ENCODE measurements around the gene ICAM5. TPM values are rescaled to one million over a fixed set of nuclear protein-coding genes. Genes with fewer than 3 reads are reported as not detected.

ICAM5 gene
- total and polyA plus RNA-seq, 10 of the 15 experiments (the other 5 are each of a cell fraction or from before 2014, with no cell fraction given), result 0.14 to 4.6 (median 0.94) TPM; not detected in 2

DNA sequence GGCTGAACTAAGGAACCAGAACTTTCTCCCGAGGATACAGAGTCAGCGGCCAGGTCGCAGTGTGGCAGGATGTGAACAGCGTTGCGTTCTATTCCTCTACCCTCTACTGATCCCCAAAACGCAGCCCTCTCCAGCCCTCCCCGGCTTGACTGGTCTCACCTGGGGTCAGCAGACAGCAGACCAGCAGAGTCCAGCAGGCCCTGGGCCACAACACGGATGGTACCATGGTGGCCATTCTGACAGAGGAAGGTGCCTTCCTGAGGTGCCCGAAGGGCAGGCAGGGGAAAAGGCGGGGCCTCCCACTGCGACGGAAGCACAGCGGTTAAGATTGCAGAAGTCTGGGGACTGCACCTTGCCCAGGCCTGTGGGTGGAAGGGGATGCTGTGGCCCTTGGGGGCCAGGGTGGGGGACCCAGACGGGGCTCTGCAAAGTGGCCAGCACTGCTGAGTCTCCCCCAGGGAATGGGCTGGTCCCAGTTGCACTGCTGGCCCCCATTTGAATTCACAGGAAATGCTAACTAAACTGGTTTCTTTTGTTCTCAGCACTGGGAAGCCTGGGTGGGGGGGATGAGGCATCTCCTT, 49.7 kb downstream of the ICAM5 start, which contains the start of gene ICAM3 (continued):
- TF ChIP-seq SUPT20H (IDR thresholded peaks at IDR 0.05; ENCODE audit: borderline replicate concordance, control insufficient read depth, low read depth, low read length) (no peak), ZNF384 (IDR thresholded peaks at IDR 0.05; ENCODE audit: borderline replicate concordance, low read depth, low read length) (no peak), RAD51 (IDR thresholded peaks at IDR 0.05) (no peak), HDAC2 (IDR thresholded peaks at IDR 0.05) (no peak), PRDM15 (CRISPR knock-in tag; IDR thresholded peaks at IDR 0.05) (no peak), ZBED1 (IDR thresholded peaks at IDR 0.05; ENCODE audit: borderline replicate concordance) (no peak), SUZ12 (IDR thresholded peaks at IDR 0.05; ENCODE audit: unreplicated experiment) (no peak), YBX1 (IDR thresholded peaks at IDR 0.05) (no peak), NRF1 (conservative IDR thresholded peaks at IDR 0.05; ENCODE audit: low read depth, low read length) (0 out of 2 replicates have a peak, but pooled peaks have one; percentile 1), MTA2 (IDR thresholded peaks at IDR 0.05; ENCODE audit: low read depth) (peak; percentile 66), ATF7 (IDR thresholded peaks at IDR 0.05; ENCODE audit: low read depth) (no peak), LARP7 (IDR thresholded peaks at IDR 0.05) (peak; percentile 61), STAT1 (conservative IDR thresholded peaks at IDR 0.05) (no peak), ZNF687 (IDR thresholded peaks at IDR 0.05) (peak; percentile 50; the same call in 1 of the 2 replicates), YY1 (IDR thresholded peaks at IDR 0.05; ENCODE audit: low read depth, low read length) (0 out of 2 replicates have a peak, but pooled peaks have one; percentile 34), HDGF (IDR thresholded peaks at IDR 0.05) (peak; percentile 32; the same call in 1 of the 2 replicates), MLLT1 (IDR thresholded peaks at IDR 0.05) (0 out of 2 replicates have a peak, but pooled peaks have one; percentile 12), RAD21 (IDR thresholded peaks at IDR 0.05; ENCODE audit: insufficient read depth, low read depth, low read length) (no peak), E2F4 (IDR thresholded peaks at IDR 0.05; ENCODE audit: low read depth, low read length) (no peak), ZNF274 (IDR thresholded peaks at IDR 0.05; ENCODE audit: insufficient read depth, insufficient read length) (no peak), CREB1 (IDR thresholded peaks at IDR 0.05; ENCODE audit: low read depth) (no peak)

Measured in GM12878 (cell line).